NCI-H82 treated with DMSO at 0.1 percent for 48 hours (cell line): Measurements from ENCODE around the gene CADPS.

Experiments used
- DNase-seq: peaks from one replicate; lab custom pipeline; 2025; ENCODE audit not compliant: unreplicated experiment; lab: John Stamatoyannopoulos, UW

Gene CADPS

GRCh38 chr3:62364191-62364590, 511.0 kb downstream of the CADPS start:
- no peak for DNase-seq

GRCh38 chr3:62363275-62363674, 511.9 kb downstream of the CADPS start:
- DNase-seq = no peak

- no peak for DNase-seq
These were observed 513.4 kb downstream of the CADPS start for GRCh38 chr3:62361824-62362223.

GRCh38 chr3:62361261-62361660, 514.0 kb downstream of the CADPS start:
- DNase-seq = no peak

GRCh38 chr3:62359531-62359930, 515.7 kb downstream of the CADPS start:
- DNase-seq = no peak

GRCh38 chr3:62356356-62356755, 518.9 kb downstream of the CADPS start:
- DNase-seq = no peak

GRCh38 chr3:62355703-62356102, 519.5 kb downstream of the CADPS start:
- DNase-seq = no peak
